Hepatocyte (in vitro differentiated cells): ENCODE data around the gene BTG1. TPM values are rescaled to one million over a fixed set of nuclear protein-coding genes. Genes with fewer than 3 reads are reported as not detected.

ENCODE experiments used
- DNase-seq: peaks from one replicate; pipeline ENCODE4 v3.0.0-alpha.2; 2016; ENCODE audit warnings: low spot score
- H2AFZ ChIP-seq: fragments of 200-600 bp; sonication (generic); 2 replicates; pipeline ENCODE4 v1.6.0; 2016; ENCODE audit warnings: antibody characterized with exemption, mild to moderate bottlenecking
- H3K27ac ChIP-seq: fragments of 200-600 bp; sonication (generic); 2 replicates; pipeline ENCODE4 v1.5.1; 2016; ENCODE audit warnings: mild to moderate bottlenecking
- H3K27me3 ChIP-seq: fragments of 200-600 bp; sonication (generic); 2 replicates; pipeline ENCODE4 v1.6.1; 2016
- H3K36me3 ChIP-seq: fragments of 200-600 bp; sonication (generic); replicated peaks from 2 replicates; pipeline ENCODE4 v1.5.1; 2016; ENCODE audit warnings: low read depth; ENCODE audit not compliant: insufficient read depth
- H3K4me1 ChIP-seq: fragments of 200-600 bp; sonication (generic); 2 replicates; pipeline ENCODE4 v1.5.1; 2016; ENCODE audit warnings: mild to moderate bottlenecking, moderate library complexity; ENCODE audit not compliant: insufficient read depth
- H3K4me2 ChIP-seq: fragments of 200-600 bp; sonication (generic); 2 replicates; pipeline ENCODE4 v1.6.0; 2016
- H3K4me3 ChIP-seq: fragments of 200-600 bp; sonication (generic); 2 replicates; pipeline ENCODE4 v1.5.1; 2016; ENCODE audit warnings: mild to moderate bottlenecking
- H3K79me2 ChIP-seq: fragments of 200-600 bp; sonication (generic); 2 replicates; pipeline ENCODE4 v1.6.0; 2017; ENCODE audit warnings: mild to moderate bottlenecking
- H3K9me2 ChIP-seq: fragments of 200-600 bp; sonication (generic); replicated peaks from 2 replicates; pipeline ENCODE4 v1.6.0; 2017; ENCODE audit warnings: mild to moderate bottlenecking; ENCODE audit not compliant: insufficient read depth
- H3K9me3 ChIP-seq: fragments of 200-600 bp; sonication (generic); 2 replicates; pipeline ENCODE4 v1.5.1; 2016; ENCODE audit warnings: low read depth, mild to moderate bottlenecking
- H4K20me1 ChIP-seq: fragments of 200-600 bp; sonication (generic); 2 replicates; pipeline ENCODE4 v1.6.0; 2016; ENCODE audit warnings: mild to moderate bottlenecking; ENCODE audit not compliant: insufficient read depth, poor library complexity, severe bottlenecking
- CTCF ChIP-seq: fragments of 200-600 bp; sonication (generic); IDR thresholded peaks from 2 replicates; pipeline ENCODE4 v1.5.1; 2016; ENCODE audit warnings: antibody characterized with exemption, mild to moderate bottlenecking; ENCODE audit not compliant: poor library complexity
- EZH2 ChIP-seq: fragments of 200-600 bp; sonication (generic); IDR thresholded peaks from 2 replicates; pipeline ENCODE4 v1.6.1; 2016; ENCODE audit warnings: antibody characterized with exemption, mild to moderate bottlenecking, borderline replicate concordance
- EZH2phosphoT487 ChIP-seq: fragments of 200-600 bp; sonication (generic); IDR thresholded peaks from one replicate; pipeline ENCODE4 v1.6.1; 2018; ENCODE audit warnings: antibody characterized with exemption, mild to moderate bottlenecking, low read depth, moderate library complexity; ENCODE audit not compliant: unreplicated experiment, severe bottlenecking
- WGBS: methylation state at CpG from one replicate; pipeline ENCODE4 v1.1.6; 2016; ENCODE audit warnings: low lambda C conversion rate; ENCODE audit errors: missing lambda C conversion rate; 5-methylcytosine and 5-hydroxymethylcytosine counted together
- polyA plus RNA-seq: library from polyadenylated mRNA; unstranded; fragments of >200 nt; fragmentation: Nextera tagmentation; extraction: Ambion mirVana; gene quantifications from 2 replicates; pipeline ENCODE4 v1.2.1, GENCODE V29; 2016
- total RNA-seq: library from RNA; depleted of rRNA; stranded (reverse); fragments of >200 nt; gene quantifications from 2 replicates; pipeline ENCODE4 v1.2.3, GENCODE V29; 2014

Gene BTG1, protein sequence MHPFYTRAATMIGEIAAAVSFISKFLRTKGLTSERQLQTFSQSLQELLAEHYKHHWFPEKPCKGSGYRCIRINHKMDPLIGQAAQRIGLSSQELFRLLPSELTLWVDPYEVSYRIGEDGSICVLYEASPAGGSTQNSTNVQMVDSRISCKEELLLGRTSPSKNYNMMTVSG
- 61.2 and 72.0 TPM in 2 replicates for total RNA-seq
- 146 and 160 TPM in 2 replicates for polyA plus RNA-seq

DNA sequence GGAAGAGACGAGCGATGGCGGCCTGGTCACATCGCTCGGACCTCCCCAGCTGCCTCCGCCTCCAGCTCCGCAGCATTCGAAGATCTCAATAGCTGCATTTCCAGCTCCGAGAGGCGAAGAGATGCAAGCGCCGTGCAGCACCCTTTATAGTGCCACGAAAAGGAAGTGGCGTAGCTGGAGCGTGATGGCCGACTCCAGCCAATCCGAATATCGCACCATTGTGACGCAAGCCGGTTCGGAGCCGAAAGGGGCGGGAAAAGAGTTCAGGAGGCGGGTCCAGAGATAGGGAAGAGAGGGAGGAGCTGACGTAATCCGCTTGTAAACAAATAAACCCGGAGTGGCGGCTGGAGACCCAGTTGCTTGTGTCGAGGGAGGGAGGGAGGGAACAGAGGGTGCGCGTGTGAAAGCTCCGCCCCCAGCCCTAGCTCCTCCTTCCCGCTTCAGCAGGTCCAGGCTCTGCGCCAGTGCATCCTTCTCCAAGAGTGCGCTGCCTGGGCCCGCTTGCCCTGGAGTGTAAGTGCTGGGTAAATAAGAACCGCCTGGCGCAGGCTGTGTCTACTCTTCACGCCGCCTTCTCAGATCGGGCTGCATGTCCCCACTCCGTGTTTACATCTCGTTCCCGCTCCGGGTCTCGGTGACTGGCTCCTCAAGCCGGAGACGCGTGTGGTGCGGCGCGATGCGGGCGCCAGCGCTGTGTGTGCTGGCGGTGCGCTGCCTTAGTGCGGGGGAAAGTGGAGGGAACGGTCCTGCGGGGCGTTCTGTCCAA lies at the start of gene BTG1:
BTG1 (minus strand) TSS at position 116 of the 766 bp plus-strand sequence. CDS start 311 bp downstream, outside the sequence.
- peak; percentile 100 for DNase-seq
- Histone ChIP-seq H3K9me3 (no peaks in the 10 kb centered on the region), H3K4me1 (peaks cover 8% of the 10 kb centered on the region), H3K79me2 (peaks cover 51% of the 10 kb centered on the region), H3K27ac (peak within 1 kb of the TSS; percentile 98), H3K9me2 (no peaks in the 10 kb centered on the region), H4K20me1 (peaks cover 43% of the 10 kb centered on the region), H3K36me3 (peaks cover 12% of the 10 kb centered on the region), H3K4me3 (peak within 1 kb of the TSS; percentile 92), H3K27me3 (no peaks in the 10 kb centered on the region), H2AFZ (peak within 1 kb of the TSS; percentile 57), H3K4me2 (peak within 1 kb of the TSS; percentile 86)
- WGBS: under 1% methylated on average over 44 of the region's 61 CpGs
- TF ChIP-seq CTCF (no peak), EZH2phosphoT487 (no peak), EZH2 (no peak)

DNA sequence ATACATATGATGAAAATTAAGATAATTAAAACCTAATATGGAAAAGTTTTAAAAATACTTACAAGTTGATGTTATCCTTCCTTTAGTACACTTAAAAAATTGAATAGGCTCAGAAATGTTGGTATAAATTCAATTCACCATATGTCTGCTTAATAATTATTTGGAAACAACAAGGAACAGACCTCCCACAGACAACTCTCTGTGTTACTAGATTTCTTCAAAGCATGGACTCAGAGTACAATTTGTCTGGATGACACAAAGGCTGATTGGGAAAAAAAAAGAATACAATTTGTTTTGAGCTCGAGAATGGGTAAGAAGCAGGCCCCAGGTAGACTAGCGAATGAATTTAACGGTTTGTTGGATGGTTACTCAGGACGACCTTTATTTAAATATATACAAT lies 48.9 kb upstream of the BTG1 start:
- no peak overlapping the region for H3K4me3 ChIP-seq
- no peaks in the 10 kb centered on the region for H3K9me2 ChIP-seq
- no peaks in the 10 kb centered on the region for H4K20me1 ChIP-seq
- H3K4me2 ChIP-seq: no peak overlapping the region
- no peak for DNase-seq
- no peaks in the 10 kb centered on the region for H3K9me3 ChIP-seq
- no peaks in the 10 kb centered on the region for H3K79me2 ChIP-seq
- H3K4me1 ChIP-seq: no peaks in the 10 kb centered on the region
- H3K27me3 ChIP-seq: no peaks in the 10 kb centered on the region
- H3K27ac ChIP-seq: no peak overlapping the region
- H2AFZ ChIP-seq: no peak overlapping the region
- WGBS: 89% methylated on average over 4 of the region's 4 CpGs
- H3K36me3 ChIP-seq: no peaks in the 10 kb centered on the region
- TF ChIP-seq EZH2 (no peak), EZH2phosphoT487 (no peak)

DNA sequence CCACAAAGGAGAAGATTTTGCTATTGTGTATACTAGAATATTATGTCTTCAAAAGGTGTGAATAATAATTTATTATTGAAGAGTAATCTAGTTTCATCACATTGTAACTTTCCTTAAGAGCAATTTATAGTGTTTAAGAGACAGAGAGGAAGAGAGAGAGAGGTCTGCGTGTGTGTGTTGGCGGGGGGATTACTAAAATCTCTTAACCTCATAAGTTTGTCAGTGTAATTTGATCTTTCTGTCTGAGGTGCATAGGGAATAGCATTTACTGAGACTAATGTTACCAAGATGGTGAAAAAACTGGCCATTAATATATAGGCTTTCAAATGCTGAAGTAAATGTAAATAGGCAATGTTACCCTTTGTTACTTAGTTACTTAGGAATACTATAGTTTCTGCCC lies 48.2 kb upstream of the BTG1 start:
- Histone ChIP-seq H3K27me3 (no peaks in the 10 kb centered on the region), H3K4me1 (no peaks in the 10 kb centered on the region), H3K4me2 (no peak overlapping the region), H2AFZ (no peak overlapping the region), H3K27ac (no peak overlapping the region), H3K79me2 (no peaks in the 10 kb centered on the region), H3K4me3 (no peak overlapping the region), H3K9me2 (no peaks in the 10 kb centered on the region), H3K9me3 (no peaks in the 10 kb centered on the region), H3K36me3 (no peaks in the 10 kb centered on the region), H4K20me1 (no peaks in the 10 kb centered on the region)
- WGBS: 36% methylated on average over 2 of the region's 2 CpGs
- no peak for TF ChIP-seq CTCF
- no peak for TF ChIP-seq EZH2phosphoT487
- no peak for TF ChIP-seq EZH2
- DNase-seq: no peak

- no peaks in the 10 kb centered on the region for H3K79me2 ChIP-seq
- no peaks in the 10 kb centered on the region for H3K27me3 ChIP-seq
- no peak overlapping the region for H3K27ac ChIP-seq
- H3K36me3 ChIP-seq: no peaks in the 10 kb centered on the region
- 83% methylated on average over 2 of the region's 2 CpGs for WGBS
- no peak overlapping the region for H3K4me2 ChIP-seq
- H3K9me2 ChIP-seq: no peaks in the 10 kb centered on the region
- no peak for TF ChIP-seq CTCF
- H4K20me1 ChIP-seq: no peaks in the 10 kb centered on the region
- H3K9me3 ChIP-seq: no peaks in the 10 kb centered on the region
- no peak overlapping the region for H3K4me3 ChIP-seq
- H3K4me1 ChIP-seq: no peaks in the 10 kb centered on the region
- no peak overlapping the region for H2AFZ ChIP-seq
- no peak for DNase-seq
Measured at GRCh38 chr12:92193063-92193462, 47.4 kb upstream of the BTG1 start.
